Right lobe of liver (tissue), 6 donors: ENCODE measurements around the gene FYN. TPM values are rescaled to one million over a fixed set of nuclear protein-coding genes. Genes with fewer than 3 reads are reported as not detected.

Experiments used
- ATAC-seq, 4 donors: fragments of 200-7000 bp; cut with Tn5 transposase; one replicate each; pipeline ENCODE4 v1.9.1; 2020; ENCODE audit warnings: mild to moderate bottlenecking in 4 of 4, moderate library complexity in 4 of 4
- DNase-seq, 3 donors: peaks; one replicate each; pipeline ENCODE4 v3.0.0-alpha.2; 2020
- H3K27ac ChIP-seq, 3 donors: fragments of 200-600 bp; one replicate each; pipeline ENCODE4 v1.8.0; 2022
- H3K27me3 ChIP-seq, 2 donors: fragments of 200-600 bp; one replicate each; pipeline ENCODE4 v1.8.0; 2022
- H3K36me3 ChIP-seq, 4 donors: fragments of 200-600 bp; sonication (generic) in 1 of 4; one replicate each; pipeline versions ENCODE4 v1.5.1 to v1.8.0; 2017 to 2022; ENCODE audit warnings: control low read depth in 1 of 4
- H3K4me1 ChIP-seq, 4 donors: fragments of 200-600 bp; sonication (generic) in 1 of 4; one replicate each; pipeline versions ENCODE4 v1.5.1 to v1.8.0; 2017 to 2022; ENCODE audit warnings: control low read depth in 1 of 4
- H3K4me3 ChIP-seq, 3 donors: fragments of 200-600 bp; one replicate each; pipeline ENCODE4 v1.8.0; 2022
- H3K9me3 ChIP-seq, 4 donors: fragments of 200-600 bp; sonication (generic) in 1 of 4; one replicate each; pipeline versions ENCODE4 v1.5.1 to v1.8.0; 2017 to 2022; ENCODE audit warnings: control low read depth in 1 of 4
- CTCF ChIP-seq, 4 donors: fragments of 200-600 bp in 3 of 4; fragments of 450-650 bp in 1 of 4; IDR thresholded peaks; one replicate each; pipeline versions ENCODE4 v1.5.1 to v1.8.0; 2016 to 2022; ENCODE audit warnings: antibody characterized with exemption in 4 of 4, mild to moderate bottlenecking in 2 of 4
- POLR2A ChIP-seq: fragments of 450-650 bp; IDR thresholded peaks from one replicate; pipeline ENCODE4 v1.6.1; 2017; ENCODE audit warnings: antibody characterized with exemption, mild to moderate bottlenecking
- WGBS: methylation state at CpG from one replicate; pipeline ENCODE4 v1.1.6; 2018; ENCODE audit warnings: low coverage, low lambda C conversion rate; ENCODE audit not compliant: insufficient coverage; ENCODE audit errors: missing lambda C conversion rate; 5-methylcytosine and 5-hydroxymethylcytosine counted together
- intact Hi-C, 2 donors: fragments of 100-400 bp; cut with DNase I; formaldehyde crosslinking; loops; one replicate each; pipeline versions ENCODE4 v1.11.2 to v1.14.1; 2022
- total RNA-seq, 6 experiments: library from RNA; depleted of rRNA in 2 of 6; stranded (reverse); fragments of >200 nt in 2 of 6; fragmentation: NEBNext Ultra II Directional in 3 of 6; extraction: Animal tissue kit (Norgen Biotek cat#: 25700) in 3 of 6; gene quantifications; one replicate each; pipeline versions ENCODE4 v1.1.0 to v1.2.4, GENCODE V29; 2016 to 2023
- donor health status: DM: no; HTN: yes; CAD: no.
- donor health status: DM: no; HTN: no; CAD: no.
- donor health status: DM: no; HTN: no; CAD: no.
- donor health status: DM: no; HTN: yes; CAD: no.
- donor health status: DM: no; HTN: yes; CAD: no.

Gene FYN
- total RNA-seq, 6 experiments from 2014 or later, result 16.8 to 33.7 (median 23.5) TPM

DNA sequence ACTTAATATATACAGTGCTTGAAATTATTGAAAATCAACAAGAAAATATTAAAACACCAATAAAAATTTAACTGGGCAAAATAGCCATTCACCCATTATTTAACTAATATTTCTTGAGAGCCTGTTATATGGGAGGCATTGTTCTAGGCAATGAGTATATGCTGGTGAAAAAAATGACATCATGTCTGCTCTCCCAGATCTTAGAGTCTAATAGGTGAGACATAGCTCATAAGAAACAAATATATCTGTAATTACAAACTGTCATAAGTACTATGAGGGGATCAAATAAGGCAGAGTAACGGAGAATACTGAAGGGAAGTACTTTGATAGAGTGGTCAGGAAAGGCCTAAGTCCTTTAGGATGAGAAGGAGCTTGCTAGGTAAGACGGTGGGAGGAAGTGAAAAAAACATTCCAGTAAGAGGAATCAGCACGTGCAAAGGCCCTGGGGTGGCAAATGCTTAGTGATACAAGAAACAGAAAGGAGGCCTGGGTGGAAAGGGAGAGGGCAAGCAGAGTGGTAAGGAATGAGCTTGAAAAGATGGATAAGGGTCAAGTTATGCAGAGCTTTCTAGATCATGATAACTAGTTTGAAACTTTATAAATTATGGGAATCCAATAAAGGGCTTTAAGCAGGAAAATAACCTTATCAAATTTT is 12.2 kb upstream of the FYN start:
- DNase-seq, result no peak
- ATAC-seq, result no peak
- Histone ChIP-seq H3K4me1 (no peaks in the 10 kb centered on the region), H3K9me3 (no peaks in the 10 kb centered on the region), H3K27ac (no peak overlapping the region), H3K4me3 (no peak overlapping the region), H3K36me3 (no peaks in the 10 kb centered on the region), H3K27me3 (no peaks in the 10 kb centered on the region)
- TF ChIP-seq POLR2A (no peak), CTCF (IDR thresholded peaks at IDR 0.05) (no peak)
- 67% methylated on average over 3 of the region's 3 CpGs for WGBS
- intact Hi-C loops, result no loop called here

- no peak for ATAC-seq
- TF ChIP-seq POLR2A (no peak), CTCF (IDR thresholded peaks at IDR 0.05) (no peak)
- intact Hi-C loops, result no loop called here
These were observed 10.8 kb upstream of the FYN start for GRCh38 chr6:111884068-111884467.

DNA sequence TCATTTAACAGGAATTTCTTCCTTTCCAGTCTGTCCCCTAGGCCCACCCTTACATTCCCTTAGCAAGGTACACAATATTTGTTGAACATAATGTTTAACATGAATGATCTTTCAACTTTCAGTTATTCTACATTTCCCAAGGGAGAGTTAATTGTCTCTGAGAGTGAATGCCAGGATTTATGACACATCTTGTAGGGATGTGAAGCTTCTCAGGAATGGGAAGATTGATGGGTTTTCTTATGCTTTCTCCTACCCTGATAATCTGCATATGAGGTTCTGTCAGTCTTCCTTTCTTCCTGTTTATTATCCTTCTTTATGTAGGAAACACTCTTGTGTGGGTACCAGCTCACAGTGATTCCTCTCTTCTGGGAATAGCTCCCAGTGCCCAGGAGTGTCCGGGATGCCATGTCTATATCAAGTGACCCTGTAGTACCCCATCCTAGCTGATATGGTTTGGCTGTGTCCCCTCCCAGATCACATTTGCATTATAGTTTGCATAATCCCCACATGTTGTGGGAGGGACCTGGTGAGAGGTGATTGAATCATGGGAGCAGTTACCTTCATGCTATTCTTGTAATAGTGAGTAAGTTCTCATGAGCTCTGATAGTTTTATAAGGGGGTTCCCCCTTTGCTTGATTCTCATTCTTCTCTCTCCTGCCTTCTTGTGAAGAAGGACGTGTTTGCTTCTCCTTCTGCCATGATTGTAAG is 7.1 kb upstream of the FYN start:
- Histone ChIP-seq H3K27me3 (no peaks in the 10 kb centered on the region), H3K9me3 (no peaks in the 10 kb centered on the region), H3K4me1 (no peaks in the 10 kb centered on the region), H3K27ac (no peak overlapping the region), H3K4me3 (no peak overlapping the region), H3K36me3 (no peaks in the 10 kb centered on the region)
- no peak for DNase-seq
- ATAC-seq, result no peak
- intact Hi-C loops, result no loop called here
- 80% methylated on average over 1 of the region's 2 CpGs for WGBS
- TF ChIP-seq CTCF (IDR thresholded peaks at IDR 0.05) (no peak), POLR2A (no peak)

More at GRCh38 chr6:111884068-111884467, 10.8 kb upstream of the FYN start:
- 94% methylated on average over 2 of the region's 2 CpGs for WGBS
- H3K27ac ChIP-seq, result no peak overlapping the region
- no peaks in the 10 kb centered on the region for H3K27me3 ChIP-seq
- no peak overlapping the region for H3K4me3 ChIP-seq
- DNase-seq, result no peak
- H3K9me3 ChIP-seq, result no peaks in the 10 kb centered on the region
- H3K36me3 ChIP-seq, result no peaks in the 10 kb centered on the region
- no peaks in the 10 kb centered on the region for H3K4me1 ChIP-seq

- Histone ChIP-seq H3K9me3 (no peaks in the 10 kb centered on the region), H3K27ac (no peak overlapping the region), H3K4me1 (peaks cover 0 to 8% (median 0%) of the 10 kb centered on the region in 4 donors), H3K4me3 (no peak overlapping the region), H3K27me3 (peaks cover 0 to 11% of the 10 kb centered on the region in 2 donors), H3K36me3 (no peaks in the 10 kb centered on the region)
- no peak for TF ChIP-seq POLR2A
- no peak for TF ChIP-seq CTCF (IDR thresholded peaks at IDR 0.05)
- 73% methylated on average over 4 of the region's 4 CpGs for WGBS
- DNase-seq, result no peak
- intact Hi-C loops, result no loop called here
- no peak for ATAC-seq
These were observed 2.5 kb upstream of the FYN start for GRCh38 chr6:111875741-111876140.
